GM18519 (cell line): ENCODE measurements around the gene EPHA1.
"Not testable (repeated sequence)": the region's sequence is repeated elsewhere in the genome, so short reads cannot be mapped to it uniquely, and the experiment has no call there.

Source experiments
- ATAC-seq: cut with Tn5 transposase; IDR thresholded peaks from one replicate; pipeline ENCODE4 v1.9.1; 2021; ENCODE audit warnings: mild to moderate bottlenecking, moderate library complexity; ENCODE audit not compliant: unreplicated experiment, low FRiP score

The EPHA1 gene

DNA sequence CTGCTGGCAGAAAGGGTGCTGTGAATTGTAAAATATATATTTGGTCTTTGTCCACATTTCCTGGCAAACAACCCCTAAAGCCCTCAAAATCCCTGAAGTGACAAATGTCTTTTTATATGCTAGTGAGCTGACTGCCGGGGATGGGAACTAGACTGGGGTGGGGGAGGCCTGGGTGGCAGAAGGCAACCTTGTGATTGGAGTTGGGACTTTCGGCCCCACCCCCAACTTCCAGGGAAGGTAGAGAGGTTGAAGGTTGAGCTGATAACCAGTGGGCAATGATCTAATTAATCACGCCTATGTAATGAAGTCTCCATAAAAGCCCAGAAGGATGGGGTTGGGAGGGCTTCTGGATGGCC, 2.7 kb downstream of the EPHA1 start:
- ATAC-seq: no peak

DNA sequence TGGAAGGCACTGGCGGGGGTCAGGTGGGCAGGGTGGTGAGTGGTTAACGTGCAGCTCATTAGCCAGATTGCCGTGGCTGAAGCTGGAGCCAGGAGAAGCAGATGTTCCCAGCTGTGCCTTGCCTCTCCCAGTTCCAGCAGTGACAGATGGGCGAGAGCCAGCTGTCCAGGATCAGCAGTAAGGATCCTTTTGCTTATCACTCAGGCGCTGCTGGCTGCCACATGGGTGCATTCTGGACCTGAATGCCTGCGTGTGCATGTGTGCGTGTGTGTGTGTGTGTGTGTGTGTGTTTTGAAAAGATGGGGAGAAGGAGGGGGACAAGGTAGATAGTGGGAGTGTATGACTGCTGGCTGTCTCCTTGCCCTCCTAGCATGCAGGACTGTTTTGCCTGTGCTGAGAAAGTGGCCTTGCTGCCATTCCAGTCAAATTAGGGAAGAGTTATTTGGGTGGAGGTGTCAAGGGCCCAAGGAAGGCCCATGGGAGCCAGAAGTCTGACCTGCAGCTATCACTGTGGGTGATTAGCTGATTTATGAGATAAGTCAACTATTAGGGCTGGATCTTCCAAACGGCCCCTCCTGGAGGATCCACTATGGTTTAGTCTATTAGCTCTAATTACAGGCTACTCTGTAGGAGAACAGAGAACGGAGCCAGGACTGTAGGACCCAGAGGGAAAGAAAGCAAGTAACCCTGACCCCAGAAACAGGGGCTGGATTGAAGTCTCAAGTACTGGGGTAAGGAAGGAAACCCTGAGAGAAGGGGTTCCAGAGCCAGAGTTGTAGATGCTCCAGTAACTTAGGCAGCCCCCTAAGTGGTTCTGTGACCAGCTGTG, 3.3 kb downstream of the EPHA1 start:
- ATAC-seq: no peak

DNA sequence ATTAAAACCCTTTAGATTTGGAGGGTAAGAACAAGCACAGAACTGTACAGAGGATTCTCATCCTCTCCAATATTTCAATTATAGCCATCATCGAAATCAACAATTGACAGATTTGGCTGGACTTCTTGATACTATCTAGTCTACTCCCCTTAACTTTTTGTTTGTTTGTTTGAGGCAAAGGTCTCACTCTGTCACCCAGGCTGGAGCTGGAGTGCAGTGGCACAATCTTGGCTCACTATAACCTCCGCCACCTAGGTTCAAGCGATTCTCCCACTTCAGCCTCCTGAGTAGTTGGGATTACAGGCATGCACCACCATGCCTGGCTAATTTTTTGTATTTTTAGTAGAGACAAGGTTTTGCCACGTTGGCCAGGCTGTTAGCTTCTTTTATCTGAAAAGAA, 6.4 kb downstream of the EPHA1 start:
- not testable (repeated sequence) for ATAC-seq

DNA sequence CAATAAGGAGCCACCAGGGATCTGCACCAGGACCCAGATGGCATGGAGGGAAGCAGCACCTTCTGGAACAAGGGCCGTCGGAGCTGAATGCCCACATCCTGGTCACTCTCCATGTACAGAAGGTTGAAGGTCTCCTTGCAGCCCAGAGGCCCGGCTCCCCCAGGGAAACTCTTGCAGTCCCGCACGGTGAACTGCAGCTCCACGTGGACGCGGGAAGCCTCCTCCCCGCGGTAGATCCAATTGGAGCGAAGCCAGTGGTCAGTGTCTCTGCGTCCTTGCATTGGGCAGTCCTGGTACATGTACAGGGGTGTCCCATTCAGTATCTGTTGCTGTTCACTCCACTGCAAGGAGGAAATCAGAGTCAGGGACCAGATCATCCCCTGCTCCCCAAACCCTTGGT, 7.4 kb downstream of the EPHA1 start:
- no peak for ATAC-seq

DNA sequence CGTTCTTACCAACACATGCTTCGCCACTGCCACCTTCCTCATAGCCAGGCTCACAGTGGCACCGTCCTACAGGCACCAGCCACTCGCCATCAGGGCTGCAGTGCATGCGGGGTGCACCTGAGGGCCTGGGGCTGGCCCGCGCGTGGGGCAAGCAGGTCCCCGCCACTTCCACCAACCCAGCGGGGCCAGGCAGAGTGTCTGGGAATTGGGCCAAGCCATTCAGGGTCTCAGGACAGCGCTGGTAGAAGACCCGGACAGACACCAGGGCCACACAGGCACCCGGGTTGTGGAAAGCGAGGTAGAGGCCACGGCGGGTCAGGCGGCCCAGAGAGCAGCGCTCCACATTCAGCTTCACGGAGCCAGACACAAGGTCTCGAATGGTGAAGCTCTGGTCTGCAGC, 9.0 kb downstream of the EPHA1 start:
- ATAC-seq: no peak

DNA sequence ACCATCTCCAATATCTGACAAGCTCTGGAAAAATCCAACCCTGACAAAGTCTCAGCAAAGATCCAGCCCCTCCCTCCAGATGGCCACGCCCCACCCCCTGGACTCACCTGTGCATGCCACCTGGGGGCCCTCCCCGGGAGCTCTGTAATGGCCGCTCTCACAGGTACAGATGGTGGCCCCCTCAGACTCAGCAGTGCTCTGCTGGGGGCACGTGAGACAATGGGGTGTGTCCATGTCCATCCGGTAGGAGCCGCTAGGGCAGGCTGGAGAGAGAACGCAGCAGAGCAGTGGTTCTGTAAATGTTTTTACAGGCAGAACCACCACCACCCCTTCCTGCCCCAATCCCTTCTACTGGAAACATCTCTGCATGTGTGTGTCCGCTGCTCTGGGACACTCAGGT, 9.5 kb downstream of the EPHA1 start:
- no peak for ATAC-seq

DNA sequence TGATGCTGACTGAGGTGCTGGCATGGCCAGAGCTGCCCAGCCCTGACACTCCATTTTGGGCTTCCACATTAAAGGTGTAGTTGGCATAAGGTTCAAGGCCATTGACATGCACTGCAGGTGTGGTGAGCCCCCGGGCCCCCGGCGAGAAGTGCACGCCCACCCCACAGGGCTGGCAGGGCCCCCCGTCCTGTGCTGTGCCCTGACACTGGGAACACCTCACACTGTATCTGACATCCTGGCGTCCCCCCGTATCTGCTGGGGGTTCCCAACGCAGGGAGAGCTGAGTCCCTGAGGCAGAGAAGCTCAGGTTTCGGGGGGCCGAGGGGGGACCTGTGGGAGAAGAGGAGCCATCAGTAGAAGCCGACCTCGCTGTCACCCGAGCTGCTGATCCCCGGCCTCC, 10.0 kb downstream of the EPHA1 start:
- ATAC-seq: no peak

DNA sequence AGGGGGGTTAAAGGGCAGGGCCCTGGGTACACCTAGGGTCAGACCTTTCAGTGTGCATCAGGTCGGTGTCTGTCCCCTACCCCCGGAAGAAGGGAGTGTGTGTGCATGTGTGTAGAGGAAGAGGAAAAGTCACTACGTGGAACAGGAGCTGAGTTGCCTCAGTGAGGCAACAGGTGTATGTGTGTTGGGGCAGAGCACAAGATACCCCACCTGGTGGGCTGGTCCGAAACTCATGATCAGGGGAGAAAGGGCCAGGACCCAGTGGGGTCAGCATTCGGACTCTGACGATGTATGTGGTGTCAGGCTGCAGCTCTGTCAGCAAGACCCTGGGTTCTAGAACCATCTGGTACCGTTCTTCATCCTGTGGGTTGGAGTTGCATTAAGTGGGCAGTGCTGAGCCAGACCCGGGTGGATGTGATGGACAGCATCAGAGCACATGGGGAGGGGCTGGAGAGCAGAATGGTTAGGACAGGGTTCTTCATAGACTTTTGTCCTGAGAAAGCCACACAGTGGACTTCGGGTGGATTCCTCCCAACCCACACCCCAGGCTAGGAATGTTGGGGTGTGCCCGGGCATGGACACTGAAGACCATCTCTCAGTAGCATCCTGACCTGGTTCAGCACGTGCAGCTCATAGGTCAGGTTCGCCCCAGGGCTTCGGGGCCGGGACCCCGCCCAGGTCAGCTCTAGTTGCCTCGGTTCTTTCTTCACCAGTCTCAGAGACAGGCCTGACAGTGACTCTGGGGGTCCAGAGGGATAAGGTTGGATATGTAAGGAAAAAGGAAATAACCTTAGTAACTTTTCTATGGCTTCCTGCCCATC, 10.7 kb downstream of the EPHA1 start:
- ATAC-seq: no peak

DNA sequence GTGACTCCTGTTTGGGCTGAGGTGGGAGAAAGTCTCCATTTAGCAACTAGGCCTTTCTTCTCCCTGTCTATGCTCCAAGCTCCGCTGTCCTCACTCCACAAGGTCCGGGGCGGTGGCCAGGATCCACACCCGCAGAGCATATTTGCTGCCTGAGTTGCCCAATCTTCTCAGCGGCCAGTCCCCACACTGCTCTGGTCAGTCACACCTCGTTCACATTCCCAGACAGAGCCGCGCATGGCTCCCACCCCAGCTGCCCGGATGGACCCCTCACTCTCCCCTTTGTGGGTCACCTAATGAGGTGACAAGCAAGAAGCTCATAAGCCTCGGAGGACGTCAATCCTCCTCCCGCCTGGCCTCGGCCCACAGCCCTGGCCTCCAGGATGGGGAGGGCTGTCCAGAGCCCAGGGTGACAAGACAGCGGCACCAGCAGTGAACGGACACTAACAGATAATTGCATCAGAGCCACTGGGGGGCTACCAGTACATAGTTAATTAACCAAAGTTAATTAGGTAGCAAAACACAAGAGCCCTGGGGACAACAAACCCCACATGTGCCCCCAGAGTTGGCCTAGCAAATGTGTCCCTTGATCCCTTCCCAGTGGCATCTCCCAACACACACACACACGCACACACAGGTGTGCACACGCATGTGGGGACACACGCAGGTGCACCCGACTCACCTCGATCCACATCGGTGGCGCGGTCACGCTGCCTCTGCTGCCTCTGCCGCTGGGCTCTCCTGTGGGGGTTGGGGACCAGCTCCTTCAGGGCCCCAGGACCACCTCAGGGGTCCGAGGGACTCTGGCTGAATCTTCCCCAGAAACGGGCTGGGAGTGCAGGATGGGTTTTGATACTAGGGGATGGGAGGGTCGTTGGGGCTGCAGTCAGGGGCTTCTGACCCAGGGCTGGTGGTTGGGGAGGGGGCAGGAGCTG, 11.8 kb downstream of the EPHA1 start:
- ATAC-seq: no peak

DNA sequence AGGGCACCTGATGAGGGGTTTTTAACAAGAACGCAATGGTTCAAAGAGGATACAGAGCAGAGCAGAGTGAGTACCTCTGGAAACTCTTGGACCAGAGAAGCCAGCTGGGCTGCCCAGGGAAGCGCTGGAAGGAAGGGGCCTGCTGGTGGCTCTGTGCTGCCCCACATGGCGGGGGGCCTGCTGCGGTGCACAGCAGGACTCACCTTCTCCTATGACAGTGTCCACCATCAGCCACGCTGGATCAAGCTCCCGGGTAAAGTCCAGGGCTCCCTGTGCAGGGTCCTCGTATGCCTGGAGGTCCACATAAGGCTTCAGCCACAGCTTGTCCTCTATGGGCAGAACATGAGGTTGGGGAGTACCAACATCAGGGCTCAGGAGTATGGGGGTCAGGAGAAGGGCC, 12.5 kb downstream of the EPHA1 start:
- no peak for ATAC-seq

DNA sequence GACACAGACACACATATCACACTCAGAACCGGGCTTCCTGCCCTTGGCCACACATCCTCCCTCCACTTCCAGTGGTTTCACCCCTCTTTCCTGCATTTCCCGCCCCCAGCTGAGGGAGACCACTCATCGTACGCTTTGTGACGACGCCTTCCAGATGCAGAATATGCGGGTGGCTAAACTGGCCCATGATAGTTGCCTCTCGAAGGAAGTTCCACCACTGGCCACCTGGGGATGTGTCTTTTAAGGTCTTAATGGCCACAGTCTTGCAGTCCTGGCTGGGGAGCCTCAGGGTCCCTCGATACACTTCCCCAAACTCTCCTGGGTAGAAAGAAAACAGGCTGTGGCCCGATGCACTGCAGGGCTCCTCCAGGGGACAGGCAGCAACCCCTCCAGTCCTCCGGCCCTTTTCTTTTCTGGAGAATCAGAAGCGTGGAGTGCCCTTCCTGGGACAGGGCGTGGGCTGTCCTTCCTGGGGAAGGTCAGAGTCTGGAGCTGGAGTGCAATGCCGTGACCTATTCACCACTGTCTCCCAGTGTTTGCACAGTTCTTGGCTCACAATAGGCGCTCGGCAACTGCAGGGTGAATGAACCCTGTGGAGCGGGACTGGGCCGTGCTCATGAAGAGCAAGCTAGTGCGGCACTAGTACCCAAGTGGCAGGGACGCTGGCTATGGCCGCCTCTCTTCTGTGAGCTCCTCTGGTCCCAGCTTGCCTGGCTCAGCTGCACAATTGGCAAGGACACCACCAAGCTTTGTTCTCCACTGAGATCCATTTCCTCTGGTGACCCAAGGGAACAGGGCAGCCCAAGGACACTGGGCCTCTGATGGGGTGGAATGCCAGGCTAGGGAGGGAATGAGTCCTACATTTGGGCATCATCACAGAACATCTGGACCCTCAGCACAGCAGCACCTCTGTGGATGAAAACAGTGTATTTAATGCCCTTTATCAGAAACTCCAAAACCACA, 13.2 kb downstream of the EPHA1 start:
- ATAC-seq: no peak

DNA sequence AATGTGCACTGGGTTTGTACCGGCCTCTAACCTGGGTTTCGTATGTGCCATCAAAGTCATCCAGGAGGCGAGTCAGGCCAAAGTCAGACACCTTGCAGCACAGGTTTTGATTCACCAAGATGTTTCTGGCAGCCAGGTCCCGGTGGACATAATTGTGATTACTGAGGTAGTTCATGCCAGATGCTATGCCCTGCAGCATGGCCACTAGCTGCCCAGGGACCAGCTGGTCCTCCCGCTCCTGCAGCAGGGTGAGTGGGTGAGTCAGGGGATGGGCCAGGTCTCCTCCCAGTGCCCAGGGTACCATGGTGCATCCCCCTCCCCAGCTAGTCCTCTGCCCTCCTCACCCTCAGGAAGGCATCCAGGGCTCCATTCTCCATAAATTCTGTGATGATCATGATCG, 13.9 kb downstream of the EPHA1 start:
- no peak for ATAC-seq

DNA sequence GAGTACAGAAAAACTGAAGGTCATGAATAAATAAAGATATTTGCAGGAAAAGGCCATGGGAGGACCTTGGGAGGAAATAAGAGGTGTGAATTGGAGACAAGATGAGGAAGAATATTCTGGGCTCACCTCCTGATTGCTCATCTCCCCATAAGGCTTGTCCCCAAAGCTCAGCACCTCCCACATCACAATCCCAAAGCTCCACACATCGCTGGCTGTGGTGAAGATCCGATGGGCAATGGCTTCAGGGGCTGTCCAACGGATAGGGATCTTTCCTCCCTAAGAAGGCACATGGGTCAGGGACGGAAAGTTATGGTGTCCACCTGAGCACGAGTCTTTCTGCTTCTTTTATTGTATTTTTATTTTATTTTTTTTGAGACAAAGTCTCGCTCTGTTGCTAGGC, 14.6 kb downstream of the EPHA1 start:
- no peak for ATAC-seq

DNA sequence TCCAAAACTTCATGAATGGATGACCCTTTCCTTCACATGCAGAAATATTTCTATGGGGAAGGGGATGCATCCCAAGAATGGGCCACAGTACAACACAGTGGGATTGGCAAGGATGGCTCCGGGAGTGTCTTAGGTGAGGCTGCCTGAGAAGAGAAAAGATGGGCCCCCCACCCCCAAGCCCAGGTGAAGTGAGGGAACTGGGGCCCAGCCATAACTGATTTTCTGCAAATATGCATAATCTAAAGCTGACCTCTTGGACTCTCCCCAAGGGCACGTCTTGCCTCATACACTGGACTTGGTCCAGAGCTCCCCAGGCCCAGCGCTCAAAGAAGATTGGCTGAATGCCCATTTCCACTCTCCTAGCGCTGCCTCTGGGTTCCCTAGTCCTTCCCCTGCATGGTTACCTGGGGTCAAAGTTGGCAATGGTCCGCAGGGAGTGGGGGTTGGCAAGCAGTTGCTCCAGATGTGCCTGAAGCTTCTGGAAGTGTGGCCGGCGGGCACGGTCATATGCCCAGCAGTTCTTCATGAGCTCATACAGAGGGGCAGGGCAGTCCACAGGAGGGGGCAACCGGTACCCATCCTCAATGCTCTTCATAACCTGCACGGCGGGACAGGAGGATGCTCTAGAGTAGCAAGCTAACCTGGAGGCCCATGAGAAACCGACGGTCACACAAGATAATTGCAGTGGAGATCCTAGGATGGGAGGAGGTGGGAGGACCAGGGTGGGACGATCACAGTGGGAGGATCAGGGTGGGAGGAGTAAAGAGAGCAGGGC, 15.2 kb downstream of the EPHA1 start:
- ATAC-seq: no peak

DNA sequence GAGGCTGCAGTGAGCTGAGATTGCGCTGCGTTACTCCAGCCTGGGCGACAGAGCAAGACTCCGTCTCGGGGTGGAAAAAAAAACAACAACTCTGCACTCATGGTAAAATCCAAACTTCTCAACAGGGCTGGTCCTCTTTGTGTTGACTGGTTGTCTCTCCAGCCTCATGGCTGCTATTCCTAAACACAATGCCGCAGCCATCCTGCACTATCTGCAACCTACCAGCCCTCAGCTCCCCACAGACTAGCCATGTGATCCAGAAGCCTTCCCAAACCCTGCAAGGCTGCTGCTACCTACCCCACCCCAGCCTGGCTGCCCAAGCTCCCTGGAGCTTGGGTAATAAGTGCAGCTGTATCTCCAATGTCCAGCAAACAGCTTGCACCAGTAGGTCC, 15.8 kb downstream of the EPHA1 start:
- ATAC-seq: no peak

DNA sequence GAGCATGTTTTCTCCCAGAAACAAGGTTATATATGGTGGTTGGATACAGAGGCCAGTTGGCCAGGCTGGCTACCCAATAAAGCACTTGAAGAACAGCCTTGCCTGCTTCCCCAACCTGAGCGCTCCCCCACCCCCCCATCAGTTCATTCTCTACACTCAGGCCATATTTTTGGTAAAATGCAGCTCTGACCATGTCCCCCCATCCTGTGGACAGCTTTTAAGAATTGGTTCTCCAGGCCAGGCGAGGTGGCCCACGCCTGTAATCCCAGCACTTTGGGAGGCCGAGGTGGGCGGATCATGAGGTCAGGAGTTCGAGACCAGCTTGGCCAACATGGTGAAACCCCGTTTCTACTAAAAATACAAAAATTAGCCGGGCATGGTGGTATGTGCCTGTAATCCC, 16.2 kb downstream of the EPHA1 start:
- ATAC-seq: not testable (repeated sequence)

DNA sequence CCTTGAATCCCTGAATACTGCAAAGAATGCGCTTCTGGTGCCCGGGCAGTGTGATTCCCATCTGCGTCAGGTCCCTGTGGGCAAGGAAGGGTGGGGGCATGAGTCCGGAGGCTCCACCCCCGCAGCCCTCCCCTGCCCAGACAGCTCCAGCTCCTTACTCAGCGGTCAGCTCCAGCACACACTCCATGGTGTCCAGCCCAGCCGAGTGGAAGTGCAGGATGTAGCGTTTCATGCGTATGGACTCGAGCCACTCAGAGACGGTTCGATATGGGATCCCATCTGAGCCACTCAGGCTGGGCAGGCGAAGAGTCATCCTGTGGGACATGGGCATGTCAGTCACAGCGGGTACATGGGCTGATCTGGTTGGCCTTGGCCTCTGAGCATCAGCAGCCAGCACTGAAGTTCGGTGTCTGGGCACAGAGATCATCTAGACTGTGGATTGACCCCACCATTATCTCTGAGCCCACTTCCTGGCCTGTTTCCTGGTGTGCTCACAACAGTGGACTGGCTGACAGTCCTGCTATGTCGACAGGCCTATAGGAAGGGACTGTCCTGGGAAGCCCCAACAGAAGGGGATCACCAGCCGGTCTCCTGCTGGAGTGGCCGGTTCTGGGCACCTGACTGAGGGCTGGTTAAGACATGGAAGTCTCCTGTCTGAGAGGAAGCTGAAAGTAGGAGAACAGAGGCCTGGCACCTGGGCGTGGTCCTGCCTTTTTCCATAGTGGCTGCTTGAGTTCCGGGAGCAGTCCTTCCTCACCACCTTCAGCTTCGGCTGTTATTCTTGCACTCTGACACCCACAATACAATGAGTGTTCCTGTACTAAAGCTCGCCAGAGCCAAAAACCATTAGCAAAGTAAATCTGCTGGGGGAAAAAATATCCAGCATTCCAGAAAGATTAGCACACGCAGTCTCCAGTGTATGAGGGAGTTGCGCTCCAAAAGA, 16.9 kb downstream of the EPHA1 start:
- ATAC-seq: no peak

DNA sequence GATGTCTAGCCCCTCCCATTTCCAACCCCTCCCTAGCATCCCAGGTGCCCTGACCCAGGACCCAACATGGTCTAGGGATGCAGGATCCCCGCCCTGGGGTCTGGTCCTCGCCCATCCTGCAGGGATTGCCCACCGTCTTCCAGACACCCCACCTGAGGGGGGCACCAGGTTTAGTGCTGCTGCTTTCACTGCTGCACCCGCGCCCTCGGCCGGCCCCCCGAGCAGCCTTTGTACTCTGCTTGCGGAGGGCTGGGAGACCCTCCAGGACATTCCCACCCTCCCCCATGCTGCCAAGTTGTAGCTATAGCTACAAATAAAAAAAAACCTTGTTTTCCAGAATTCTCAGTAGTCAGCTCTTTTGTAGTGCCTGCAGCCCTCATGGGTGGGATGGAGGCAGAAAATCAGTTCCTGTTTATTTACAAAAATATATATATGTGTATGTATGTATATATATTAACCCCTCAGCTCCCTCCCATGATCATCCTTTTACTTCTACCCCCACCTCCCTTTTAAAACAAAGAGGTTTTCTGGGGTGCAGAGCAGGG, 17.8 kb downstream of the EPHA1 start:
- no peak for ATAC-seq
